HEK293 (cell line): ENCODE data around the gene POLR1H.

Experiments used
- CTCF ChIA-PET: fragments of 350-600 bp; formaldehyde crosslinking; extraction: SDS; loops from one replicate; lab custom pipeline; 2021; ENCODE audit warnings: antibody characterized with exemption; lab: Yijun Ruan, JAX
- POLR2A ChIA-PET: fragments of 300-600 bp; formaldehyde crosslinking; extraction: SDS; loops from one replicate; lab custom pipeline; 2020; ENCODE audit warnings: antibody characterized with exemption, inconsistent platforms; lab: Yijun Ruan, JAX
- H3K27ac ChIP-seq: fragments of 200-500 bp; sonication (Bioruptor generic); 2 replicates; pipeline ENCODE4 v1.5.1; 2014; ENCODE audit warnings: low read depth, low read length, control low read depth, inconsistent platforms; ENCODE audit errors: extremely low read depth
- H3K36me3 ChIP-seq, 2 experiments: fragments of 200-500 bp in 1 of 2; sonication (Bioruptor generic) in 1 of 2; 1 replicate in 1 of 2; 2 replicates in 1 of 2; pipeline ENCODE4 v1.5.1; 2014 to 2017; ENCODE audit warnings: inconsistent platforms in 2 of 2, low read length in 2 of 2; ENCODE audit not compliant: control insufficient read depth in 2 of 2, insufficient read depth in 1 of 2
- H3K4me1 ChIP-seq: fragments of 200-500 bp; sonication (Bioruptor generic); 2 replicates; pipeline ENCODE4 v1.5.1; 2014; ENCODE audit warnings: mild to moderate bottlenecking, low read length, inconsistent platforms; ENCODE audit not compliant: control insufficient read depth, insufficient read depth
- H3K4me3 ChIP-seq: 2 replicates; pipeline ENCODE4 v1.5.1; 2011; ENCODE audit warnings: low read depth, mild to moderate bottlenecking, control low read depth, low read length, moderate library complexity
- H3K9me3 ChIP-seq: fragments of 200-500 bp; sonication (Bioruptor generic); 2 replicates; pipeline ENCODE4 v1.5.1; 2014; ENCODE audit warnings: low read depth, low read length, inconsistent platforms; ENCODE audit not compliant: control insufficient read depth, insufficient read depth
- MEIS1 ChIP-seq: sonication (generic); formaldehyde crosslinking; IDR thresholded peaks from 2 replicates; pipeline ENCODE4 v1.8.1; 2022; ENCODE audit warnings: missing genetic modification reagents, mild to moderate bottlenecking, borderline replicate concordance
- MYNN ChIP-seq: fragments of 450-650 bp; formaldehyde crosslinking; IDR thresholded peaks from 2 replicates; pipeline ENCODE4 v1.5.1; 2016; ENCODE audit warnings: missing biosample characterization, missing genetic modification characterization, borderline replicate concordance
- ZFP37 ChIP-seq: fragments of 450-650 bp; formaldehyde crosslinking; IDR thresholded peaks from 2 replicates; pipeline ENCODE4 v1.5.1; 2016; ENCODE audit warnings: missing biosample characterization, missing genetic modification characterization
- ZFP69B ChIP-seq: fragments of 450-650 bp; formaldehyde crosslinking; IDR thresholded peaks from 2 replicates; pipeline ENCODE4 v1.5.1; 2016; ENCODE audit warnings: missing biosample characterization, missing genetic modification characterization
- ZNF184 ChIP-seq: fragments of 450-650 bp; IDR thresholded peaks from 2 replicates; pipeline ENCODE4 v1.5.1; 2018; ENCODE audit warnings: missing biosample characterization, mild to moderate bottlenecking, missing genetic modification characterization
- ZNF221 ChIP-seq: fragments of 450-650 bp; formaldehyde crosslinking; IDR thresholded peaks from 2 replicates; pipeline ENCODE4 v1.5.1; 2017; ENCODE audit warnings: missing biosample characterization, missing genetic modification characterization, borderline replicate concordance
- ZNF274 ChIP-seq, 2 experiments: fragments of 200-500 bp in 1 of 2; fragments of 450-650 bp in 1 of 2; sonication (Bioruptor generic) in 1 of 2; formaldehyde crosslinking in 1 of 2; IDR thresholded peaks; 2 replicates each; pipeline versions ENCODE4 v1.5.1 to v1.6.1; 2014 to 2016; ENCODE audit warnings: borderline replicate concordance in 1 of 2, inconsistent platforms in 1 of 2, low read length in 1 of 2, missing biosample characterization in 1 of 2, missing genetic modification characterization in 1 of 2
- ZNF423 ChIP-seq: fragments of 450-650 bp; formaldehyde crosslinking; IDR thresholded peaks from 2 replicates; pipeline ENCODE4 v1.5.1; 2016; ENCODE audit warnings: missing biosample characterization, missing genetic modification characterization
- ZNF433 ChIP-seq: fragments of 450-650 bp; formaldehyde crosslinking; IDR thresholded peaks from 2 replicates; pipeline ENCODE4 v1.5.1; 2016; ENCODE audit warnings: missing biosample characterization, missing genetic modification characterization, low read depth
- ZNF473 ChIP-seq: fragments of 450-650 bp; formaldehyde crosslinking; IDR thresholded peaks from 2 replicates; pipeline ENCODE4 v1.5.1; 2017; ENCODE audit warnings: missing biosample characterization, missing genetic modification characterization
- ZNF501 ChIP-seq: fragments of 450-650 bp; formaldehyde crosslinking; IDR thresholded peaks from 2 replicates; pipeline ENCODE4 v1.5.1; 2016; ENCODE audit warnings: missing biosample characterization, missing genetic modification characterization
- ZNF544 ChIP-seq: fragments of 450-650 bp; formaldehyde crosslinking; IDR thresholded peaks from 2 replicates; pipeline ENCODE4 v1.5.0; 2017; ENCODE audit warnings: missing biosample characterization, missing genetic modification characterization
- ZNF623 ChIP-seq: fragments of 450-650 bp; formaldehyde crosslinking; IDR thresholded peaks from 2 replicates; pipeline ENCODE4 v1.5.1; 2016; ENCODE audit warnings: missing biosample characterization, missing genetic modification characterization
- ZNF776 ChIP-seq: fragments of 450-650 bp; formaldehyde crosslinking; IDR thresholded peaks from 2 replicates; pipeline ENCODE4 v1.5.0; 2017; ENCODE audit warnings: missing biosample characterization, missing genetic modification characterization, borderline replicate concordance
- TF ChIP-seq, protein P1 (sequence below): fragments of 450-650 bp; formaldehyde crosslinking; IDR thresholded peaks from 2 replicates; pipeline ENCODE4 v1.5.1; 2016; ENCODE audit warnings: missing biosample characterization, missing genetic modification characterization
- TF ChIP-seq, protein P2 (sequence below): fragments of 450-650 bp; formaldehyde crosslinking; IDR thresholded peaks from 2 replicates; pipeline ENCODE4 v1.5.1; 2016; ENCODE audit warnings: missing biosample characterization, missing genetic modification characterization, borderline replicate concordance
- TF ChIP-seq, protein P3 (sequence below): fragments of 450-650 bp; formaldehyde crosslinking; IDR thresholded peaks from 2 replicates; pipeline ENCODE4 v1.5.1; 2016; ENCODE audit warnings: missing biosample characterization, missing genetic modification characterization
- TF ChIP-seq, protein P4 (sequence below): fragments of 450-650 bp; formaldehyde crosslinking; IDR thresholded peaks from 2 replicates; pipeline ENCODE4 v1.5.1; 2017; ENCODE audit warnings: missing biosample characterization, missing genetic modification characterization
- TF ChIP-seq, protein P5 (sequence below): fragments of 450-650 bp; formaldehyde crosslinking; IDR thresholded peaks from 2 replicates; pipeline ENCODE4 v1.5.1; 2016; ENCODE audit warnings: missing biosample characterization, missing genetic modification characterization, low read depth

POLR1H gene

DNA sequence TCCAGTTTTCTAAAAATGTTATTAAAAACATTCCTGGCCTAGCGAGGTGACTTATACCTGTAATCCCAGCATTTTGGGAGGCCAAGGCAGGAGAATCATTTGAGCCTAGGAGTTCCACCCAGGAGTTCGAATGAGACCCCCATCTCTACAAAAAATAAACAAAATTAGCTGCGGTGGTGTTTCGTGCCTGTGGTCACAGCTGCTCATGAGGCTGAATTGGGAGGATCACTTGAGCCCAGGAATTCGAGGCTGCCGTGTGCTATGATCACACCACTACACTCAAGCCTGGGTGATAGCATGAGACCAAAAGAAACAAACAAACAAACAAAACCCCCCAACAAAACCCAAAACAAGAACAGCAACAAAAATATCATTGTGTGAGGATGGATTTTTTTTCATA lies 19.8 kb upstream of the POLR1H start:
- Histone ChIP-seq H3K36me3 (no peaks in the 10 kb centered on the region), H3K9me3 (no peaks in the 10 kb centered on the region), H3K4me1 (peaks cover 7% of the 10 kb centered on the region), H3K27ac (no peak overlapping the region), H3K4me3 (no peak overlapping the region)
- CTCF ChIA-PET = interaction anchor here (0.6 to 2.5 kb wide), 5 partner anchors 9 to 355 kb away, joined by 3 to 14 read pairs (median 4); no protein-coding TSS in a partner anchor
- POLR2A ChIA-PET = interaction anchor here (1.9 kb wide), 1 partner anchor 20 kb away, joined by 9 read pairs; the partner anchor contains the start of gene POLR1H
- TF ChIP-seq ZNF501 (no peak), ZNF776 (tag by site-specific recombination) (no peak), ZNF544 (tag by site-specific recombination) (no peak), ZNF184 (tag by site-specific recombination) (no peak), ZFP69B (tag by site-specific recombination) (no peak), ZNF433 (tag by site-specific recombination) (no peak), MYNN (tag by site-specific recombination) (no peak), ZNF274 (IDR thresholded peaks at IDR 0.05; ENCODE audit: low read length) (no peak), ZNF274 (tag by site-specific recombination; IDR thresholded peaks at IDR 0.05; ENCODE audit: borderline replicate concordance) (no peak), ZNF473 (no peak), ZNF623 (tag by site-specific recombination) (no peak), ZNF423 (tag by site-specific recombination) (no peak)
- TF ChIP-seq, protein P1, sequence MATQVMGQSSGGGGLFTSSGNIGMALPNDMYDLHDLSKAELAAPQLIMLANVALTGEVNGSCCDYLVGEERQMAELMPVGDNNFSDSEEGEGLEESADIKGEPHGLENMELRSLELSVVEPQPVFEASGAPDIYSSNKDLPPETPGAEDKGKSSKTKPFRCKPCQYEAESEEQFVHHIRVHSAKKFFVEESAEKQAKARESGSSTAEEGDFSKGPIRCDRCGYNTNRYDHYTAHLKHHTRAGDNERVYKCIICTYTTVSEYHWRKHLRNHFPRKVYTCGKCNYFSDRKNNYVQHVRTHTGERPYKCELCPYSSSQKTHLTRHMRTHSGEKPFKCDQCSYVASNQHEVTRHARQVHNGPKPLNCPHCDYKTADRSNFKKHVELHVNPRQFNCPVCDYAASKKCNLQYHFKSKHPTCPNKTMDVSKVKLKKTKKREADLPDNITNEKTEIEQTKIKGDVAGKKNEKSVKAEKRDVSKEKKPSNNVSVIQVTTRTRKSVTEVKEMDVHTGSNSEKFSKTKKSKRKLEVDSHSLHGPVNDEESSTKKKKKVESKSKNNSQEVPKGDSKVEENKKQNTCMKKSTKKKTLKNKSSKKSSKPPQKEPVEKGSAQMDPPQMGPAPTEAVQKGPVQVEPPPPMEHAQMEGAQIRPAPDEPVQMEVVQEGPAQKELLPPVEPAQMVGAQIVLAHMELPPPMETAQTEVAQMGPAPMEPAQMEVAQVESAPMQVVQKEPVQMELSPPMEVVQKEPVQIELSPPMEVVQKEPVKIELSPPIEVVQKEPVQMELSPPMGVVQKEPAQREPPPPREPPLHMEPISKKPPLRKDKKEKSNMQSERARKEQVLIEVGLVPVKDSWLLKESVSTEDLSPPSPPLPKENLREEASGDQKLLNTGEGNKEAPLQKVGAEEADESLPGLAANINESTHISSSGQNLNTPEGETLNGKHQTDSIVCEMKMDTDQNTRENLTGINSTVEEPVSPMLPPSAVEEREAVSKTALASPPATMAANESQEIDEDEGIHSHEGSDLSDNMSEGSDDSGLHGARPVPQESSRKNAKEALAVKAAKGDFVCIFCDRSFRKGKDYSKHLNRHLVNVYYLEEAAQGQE (tag by site-specific recombination) = no peak

DNA sequence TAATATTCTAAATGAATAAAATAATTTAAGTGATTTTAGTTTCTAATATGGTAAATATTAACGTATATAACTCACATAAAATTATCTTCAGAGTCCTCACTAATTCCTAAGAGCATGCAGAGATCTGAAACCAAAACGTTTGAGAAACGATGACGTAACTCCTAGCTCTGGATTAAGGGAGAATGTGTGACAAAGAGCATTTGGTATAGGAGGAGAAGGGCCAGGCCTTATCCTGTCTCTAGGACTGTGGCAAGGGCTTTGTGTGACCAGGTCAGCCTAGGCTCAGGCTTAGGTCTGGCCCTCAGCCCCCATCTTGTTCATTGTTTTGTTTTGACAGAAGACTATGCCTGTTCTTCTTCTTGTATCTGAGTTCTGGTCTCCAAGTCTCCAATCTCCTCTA lies 19.2 kb upstream of the POLR1H start:
- TF ChIP-seq MEIS1 (CRISPR knock-in tag) (no peak), ZNF221 (no peak), ZFP37 (tag by site-specific recombination) (no peak), ZNF274 (IDR thresholded peaks at IDR 0.05; ENCODE audit: low read length) (no peak), ZNF274 (tag by site-specific recombination; IDR thresholded peaks at IDR 0.05; ENCODE audit: borderline replicate concordance) (no peak)
- TF ChIP-seq, protein P2, sequence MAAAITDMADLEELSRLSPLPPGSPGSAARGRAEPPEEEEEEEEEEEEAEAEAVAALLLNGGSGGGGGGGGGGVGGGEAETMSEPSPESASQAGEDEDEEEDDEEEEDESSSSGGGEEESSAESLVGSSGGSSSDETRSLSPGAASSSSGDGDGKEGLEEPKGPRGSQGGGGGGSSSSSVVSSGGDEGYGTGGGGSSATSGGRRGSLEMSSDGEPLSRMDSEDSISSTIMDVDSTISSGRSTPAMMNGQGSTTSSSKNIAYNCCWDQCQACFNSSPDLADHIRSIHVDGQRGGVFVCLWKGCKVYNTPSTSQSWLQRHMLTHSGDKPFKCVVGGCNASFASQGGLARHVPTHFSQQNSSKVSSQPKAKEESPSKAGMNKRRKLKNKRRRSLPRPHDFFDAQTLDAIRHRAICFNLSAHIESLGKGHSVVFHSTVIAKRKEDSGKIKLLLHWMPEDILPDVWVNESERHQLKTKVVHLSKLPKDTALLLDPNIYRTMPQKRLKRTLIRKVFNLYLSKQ (tag by site-specific recombination) = no peak
- TF ChIP-seq, protein P3, sequence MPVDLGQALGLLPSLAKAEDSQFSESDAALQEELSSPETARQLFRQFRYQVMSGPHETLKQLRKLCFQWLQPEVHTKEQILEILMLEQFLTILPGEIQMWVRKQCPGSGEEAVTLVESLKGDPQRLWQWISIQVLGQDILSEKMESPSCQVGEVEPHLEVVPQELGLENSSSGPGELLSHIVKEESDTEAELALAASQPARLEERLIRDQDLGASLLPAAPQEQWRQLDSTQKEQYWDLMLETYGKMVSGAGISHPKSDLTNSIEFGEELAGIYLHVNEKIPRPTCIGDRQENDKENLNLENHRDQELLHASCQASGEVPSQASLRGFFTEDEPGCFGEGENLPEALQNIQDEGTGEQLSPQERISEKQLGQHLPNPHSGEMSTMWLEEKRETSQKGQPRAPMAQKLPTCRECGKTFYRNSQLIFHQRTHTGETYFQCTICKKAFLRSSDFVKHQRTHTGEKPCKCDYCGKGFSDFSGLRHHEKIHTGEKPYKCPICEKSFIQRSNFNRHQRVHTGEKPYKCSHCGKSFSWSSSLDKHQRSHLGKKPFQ (tag by site-specific recombination) = no peak
- TF ChIP-seq, protein P4, sequence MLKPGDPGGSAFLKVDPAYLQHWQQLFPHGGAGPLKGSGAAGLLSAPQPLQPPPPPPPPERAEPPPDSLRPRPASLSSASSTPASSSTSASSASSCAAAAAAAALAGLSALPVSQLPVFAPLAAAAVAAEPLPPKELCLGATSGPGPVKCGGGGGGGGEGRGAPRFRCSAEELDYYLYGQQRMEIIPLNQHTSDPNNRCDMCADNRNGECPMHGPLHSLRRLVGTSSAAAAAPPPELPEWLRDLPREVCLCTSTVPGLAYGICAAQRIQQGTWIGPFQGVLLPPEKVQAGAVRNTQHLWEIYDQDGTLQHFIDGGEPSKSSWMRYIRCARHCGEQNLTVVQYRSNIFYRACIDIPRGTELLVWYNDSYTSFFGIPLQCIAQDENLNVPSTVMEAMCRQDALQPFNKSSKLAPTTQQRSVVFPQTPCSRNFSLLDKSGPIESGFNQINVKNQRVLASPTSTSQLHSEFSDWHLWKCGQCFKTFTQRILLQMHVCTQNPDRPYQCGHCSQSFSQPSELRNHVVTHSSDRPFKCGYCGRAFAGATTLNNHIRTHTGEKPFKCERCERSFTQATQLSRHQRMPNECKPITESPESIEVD (tag by site-specific recombination) = no peak
- TF ChIP-seq, protein P5, sequence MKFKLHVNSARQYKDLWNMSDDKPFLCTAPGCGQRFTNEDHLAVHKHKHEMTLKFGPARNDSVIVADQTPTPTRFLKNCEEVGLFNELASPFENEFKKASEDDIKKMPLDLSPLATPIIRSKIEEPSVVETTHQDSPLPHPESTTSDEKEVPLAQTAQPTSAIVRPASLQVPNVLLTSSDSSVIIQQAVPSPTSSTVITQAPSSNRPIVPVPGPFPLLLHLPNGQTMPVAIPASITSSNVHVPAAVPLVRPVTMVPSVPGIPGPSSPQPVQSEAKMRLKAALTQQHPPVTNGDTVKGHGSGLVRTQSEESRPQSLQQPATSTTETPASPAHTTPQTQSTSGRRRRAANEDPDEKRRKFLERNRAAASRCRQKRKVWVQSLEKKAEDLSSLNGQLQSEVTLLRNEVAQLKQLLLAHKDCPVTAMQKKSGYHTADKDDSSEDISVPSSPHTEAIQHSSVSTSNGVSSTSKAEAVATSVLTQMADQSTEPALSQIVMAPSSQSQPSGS = peak; percentile 24; the same call in 1 of the 2 replicates
- Histone ChIP-seq H3K4me1 (peaks cover 7% of the 10 kb centered on the region), H3K27ac (no peak overlapping the region), H3K36me3 (no peaks in the 10 kb centered on the region), H3K9me3 (no peaks in the 10 kb centered on the region), H3K4me3 (no peak overlapping the region)
- ChIA-PET POLR2A (interaction anchor here (1.9 kb wide), 1 partner anchor 19 kb away, joined by 9 read pairs; the partner anchor contains the start of gene POLR1H), CTCF (interaction anchor here (0.6 to 2.5 kb wide), 5 partner anchors 9 to 355 kb away, joined by 3 to 14 read pairs (median 4); no protein-coding TSS in a partner anchor)
